Activated CD8-positive, alpha-beta T cell treated with anti-CD3 and anti-CD28 coated beads, Interleukin-2, amount 10 ng/mL, durations not matched to agents 7 days and 5 days (primary cell): Measurements from ENCODE around the gene MKLN1. TPM values are rescaled to one million over a fixed set of nuclear protein-coding genes. Genes with fewer than 3 reads are reported as not detected.

Source experiments
- ATAC-seq: fragments of 150-1000 bp; cut with Tn5 transposase; one replicate; pipeline ENCODE4 v1.10.0; 2021; ENCODE audit warnings: moderate library complexity
- CTCF ChIA-PET: fragments of 350-600 bp; sonication (Branson Sonifier 250); formaldehyde crosslinking; loops from one replicate; lab custom pipeline; 2021; ENCODE audit warnings: antibody characterized with exemption; lab: Charles Lee
- POLR2A ChIA-PET: fragments of 350-600 bp; sonication (Branson Sonifier 250); formaldehyde crosslinking; loops from one replicate; lab custom pipeline; 2021; ENCODE audit warnings: antibody characterized with exemption; lab: Charles Lee
- DNase-seq: peaks from one replicate; pipeline ENCODE4 v3.0.0-alpha.2; 2020
- H3K27ac Mint-ChIP-seq: one replicate; pipeline ENCODE4 v1.8.0; 2021; ENCODE audit warnings: mild to moderate bottlenecking, mixed read lengths
- H3K27me3 Mint-ChIP-seq: one replicate; pipeline ENCODE4 v1.8.0; 2021; ENCODE audit warnings: low read depth, mixed read lengths
- H3K36me3 Mint-ChIP-seq: one replicate; pipeline ENCODE4 v1.8.0; 2021; ENCODE audit warnings: low read depth, mixed read lengths
- H3K4me1 Mint-ChIP-seq: one replicate; pipeline ENCODE4 v1.8.0; 2021; ENCODE audit warnings: low read depth, mixed read lengths
- H3K4me3 Mint-ChIP-seq: one replicate; pipeline ENCODE4 v1.8.0; 2021; ENCODE audit warnings: mild to moderate bottlenecking, mixed read lengths
- H3K9me3 Mint-ChIP-seq: one replicate; pipeline ENCODE4 v1.8.0; 2022; ENCODE audit warnings: mixed read lengths; ENCODE audit not compliant: insufficient read depth
- total RNA-seq, 2 experiments: library from RNA; stranded (reverse); gene quantifications; one replicate each; pipeline ENCODE4 v1.2.3, GENCODE V29; 2021

MKLN1 gene
- total RNA-seq, 2 experiments from 2014 or later = 31.6 to 34.0 TPM

DNA sequence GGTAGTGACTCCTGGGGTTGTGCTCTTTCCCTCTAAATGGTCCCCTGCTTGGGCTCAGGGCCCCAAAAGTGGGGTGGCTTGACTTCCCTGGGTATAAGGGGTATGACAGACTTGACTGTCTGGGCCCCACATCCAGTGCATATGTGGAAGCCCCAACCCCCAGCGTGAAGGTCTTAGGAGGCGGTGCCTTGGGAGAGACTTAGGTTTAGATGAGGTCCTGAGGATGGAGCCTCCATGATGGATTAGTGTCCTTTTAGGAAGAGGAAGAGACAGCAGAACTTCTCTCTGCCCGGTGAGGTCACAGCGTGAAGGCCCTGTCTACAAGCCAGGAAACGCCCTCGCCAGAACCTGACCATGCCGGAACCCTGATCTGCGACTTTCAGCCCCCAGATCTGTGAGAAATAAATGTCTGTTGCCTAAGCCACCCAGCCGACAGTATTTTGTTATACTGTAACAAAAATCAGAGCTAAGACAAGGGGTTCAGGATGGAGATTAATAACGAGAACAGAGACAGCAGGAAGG lies 205.0 kb downstream of the MKLN1 start:
- Mint-ChIP-seq H3K9me3 (no peaks in the 10 kb centered on the region), H3K36me3 (no peaks in the 10 kb centered on the region), H3K27me3 (peaks cover 5% of the 10 kb centered on the region), H3K4me3 (no peak overlapping the region), H3K4me1 (no peaks in the 10 kb centered on the region), H3K27ac (no peak overlapping the region)
- ATAC-seq (no peak), DNase-seq (no peak)
- POLR2A ChIA-PET = no interaction called here
- CTCF ChIA-PET = no interaction called here

DNA sequence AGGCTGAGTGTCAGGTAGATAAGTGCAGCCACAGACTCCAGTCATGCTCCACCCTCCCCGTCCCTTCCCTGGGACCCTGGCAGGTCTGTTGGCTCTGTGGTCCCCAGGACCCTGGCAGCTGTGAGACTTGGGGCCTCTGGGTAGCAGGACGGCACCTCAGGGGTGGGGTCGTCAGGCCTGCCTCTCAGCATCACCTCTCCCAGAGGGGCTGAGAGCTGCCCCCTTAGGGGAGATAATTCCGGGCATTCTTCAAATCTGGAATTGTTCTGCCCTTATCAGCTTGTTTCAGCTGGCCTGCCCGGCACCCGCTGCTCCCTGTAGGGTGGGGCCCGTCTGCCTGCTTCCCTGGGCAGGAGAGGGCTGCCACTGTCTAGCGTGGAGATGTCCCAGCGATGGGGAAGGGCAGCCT lies 205.5 kb downstream of the MKLN1 start:
- no peak for ATAC-seq
- no peaks in the 10 kb centered on the region for H3K36me3 Mint-ChIP-seq
- DNase-seq = no peak
- no peak overlapping the region for H3K4me3 Mint-ChIP-seq
- POLR2A ChIA-PET = no interaction called here
- H3K9me3 Mint-ChIP-seq = no peaks in the 10 kb centered on the region
- peaks cover 5% of the 10 kb centered on the region for H3K27me3 Mint-ChIP-seq
- H3K4me1 Mint-ChIP-seq = no peaks in the 10 kb centered on the region
- CTCF ChIA-PET = interaction anchor here (2.0 kb wide), 1 partner anchor 14 kb away, joined by 8 read pairs; no protein-coding TSS in a partner anchor
- H3K27ac Mint-ChIP-seq = no peak overlapping the region

DNA sequence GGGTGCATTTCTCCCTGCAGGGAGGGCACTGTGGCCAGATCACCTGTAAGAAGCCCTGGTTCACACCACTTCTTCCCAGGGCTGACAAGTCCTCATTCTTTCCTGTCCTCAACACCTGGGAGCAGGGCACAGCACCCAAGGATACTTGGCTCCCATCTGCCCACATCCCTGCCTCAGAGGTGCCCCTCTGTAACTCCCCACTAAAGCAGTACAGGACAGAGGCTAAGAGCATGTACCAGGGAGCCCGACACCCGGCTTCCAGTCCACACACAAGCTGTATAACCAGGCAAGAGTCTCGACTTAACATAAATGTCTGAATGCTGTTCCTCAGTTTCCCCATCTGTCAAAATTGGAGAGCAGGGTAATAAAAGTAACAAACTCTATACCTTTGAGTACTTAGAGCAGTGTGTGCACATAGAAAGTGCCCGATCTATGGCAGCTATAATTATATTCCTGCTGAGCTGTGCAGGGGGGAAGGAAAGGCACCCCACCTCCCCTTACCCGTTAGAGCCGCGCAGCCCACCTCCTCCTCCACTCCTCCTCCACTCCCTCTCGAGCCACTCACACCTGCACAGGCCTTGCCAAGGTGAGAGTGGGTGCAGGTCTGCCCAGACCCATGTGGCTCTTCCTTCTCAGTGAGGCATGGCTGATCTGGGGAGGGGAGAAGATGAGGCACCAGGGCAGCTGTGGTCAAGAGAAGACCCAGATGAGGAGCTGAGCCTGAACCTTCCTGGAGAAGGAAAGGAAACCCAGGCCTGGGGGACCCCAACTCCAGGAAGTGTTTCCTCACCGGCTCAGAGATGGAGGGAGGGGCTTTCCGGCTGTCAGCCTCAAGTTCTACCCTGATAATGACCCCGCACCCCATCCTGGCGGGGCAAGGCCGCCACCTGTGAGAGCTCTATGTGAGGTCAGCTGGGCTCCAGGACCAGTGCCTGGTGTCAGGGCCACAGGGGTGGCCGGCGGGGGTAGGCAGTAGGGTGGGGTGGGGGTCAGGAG lies 206.2 kb downstream of the MKLN1 start:
- no peaks in the 10 kb centered on the region for H3K9me3 Mint-ChIP-seq
- no peak overlapping the region for H3K27ac Mint-ChIP-seq
- H3K4me3 Mint-ChIP-seq = no peak overlapping the region
- no peaks in the 10 kb centered on the region for H3K36me3 Mint-ChIP-seq
- ATAC-seq (no peak), DNase-seq (no peak)
- H3K4me1 Mint-ChIP-seq = no peaks in the 10 kb centered on the region
- CTCF ChIA-PET = interaction anchor here (2.0 kb wide), 1 partner anchor 13 kb away, joined by 8 read pairs; no protein-coding TSS in a partner anchor
- POLR2A ChIA-PET = no interaction called here
- peaks cover under 1% of the 10 kb centered on the region for H3K27me3 Mint-ChIP-seq

DNA sequence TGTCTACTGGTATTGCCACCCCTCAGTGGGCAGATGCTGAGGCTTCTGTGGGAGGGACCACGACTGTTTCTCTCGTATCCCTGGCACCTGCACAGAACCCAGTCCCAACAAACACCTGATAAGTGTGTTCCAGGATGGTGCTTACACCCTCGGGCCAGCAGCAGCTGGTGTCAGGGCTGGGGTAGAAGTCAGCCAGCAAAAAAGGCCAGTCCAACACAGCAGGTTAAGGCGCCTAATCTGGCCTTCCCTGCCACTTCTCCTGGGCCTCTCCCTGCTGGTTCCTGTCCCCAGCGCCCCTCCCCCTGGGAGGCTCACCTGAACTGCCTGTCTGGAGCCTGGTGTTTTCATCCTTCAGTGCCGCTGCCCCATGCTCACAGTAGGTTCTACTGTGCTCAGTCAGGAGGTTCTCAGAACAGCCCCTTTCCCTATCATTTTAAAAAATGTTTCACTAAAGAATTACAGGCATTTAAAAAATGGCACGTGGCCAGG lies 208.7 kb downstream of the MKLN1 start:
- H3K4me1 Mint-ChIP-seq = no peaks in the 10 kb centered on the region
- no peaks in the 10 kb centered on the region for H3K36me3 Mint-ChIP-seq
- ATAC-seq (no peak), DNase-seq (no peak)
- POLR2A ChIA-PET = no interaction called here
- no peak overlapping the region for H3K27ac Mint-ChIP-seq
- H3K27me3 Mint-ChIP-seq = no peaks in the 10 kb centered on the region
- no peaks in the 10 kb centered on the region for H3K9me3 Mint-ChIP-seq
- H3K4me3 Mint-ChIP-seq = no peak overlapping the region
- CTCF ChIA-PET = no interaction called here

DNA sequence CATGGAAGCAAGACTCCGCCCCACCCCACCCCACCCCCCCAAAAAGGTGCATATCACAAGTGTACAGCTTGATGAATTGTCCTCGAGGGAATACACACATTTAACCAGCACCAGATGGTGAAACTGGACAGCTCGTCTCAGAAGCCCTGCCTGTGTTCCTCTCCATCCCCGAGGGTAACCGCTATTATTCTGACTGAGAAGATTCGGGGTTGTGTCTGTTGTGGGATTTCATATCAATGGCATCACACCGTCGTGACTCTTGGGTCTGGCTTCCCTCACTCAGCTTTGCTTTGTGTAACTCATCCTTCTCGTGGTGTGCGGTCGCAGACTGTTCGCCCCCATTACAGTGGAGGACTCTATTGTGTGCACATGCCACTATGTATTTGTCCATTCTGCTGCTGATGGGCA lies 209.9 kb downstream of the MKLN1 start:
- no peaks in the 10 kb centered on the region for H3K9me3 Mint-ChIP-seq
- no peaks in the 10 kb centered on the region for H3K27me3 Mint-ChIP-seq
- ChIA-PET CTCF (no interaction called here), POLR2A (interaction anchor here (1.2 kb wide), 1 partner anchor 301 kb away, joined by 3 read pairs; no protein-coding TSS in a partner anchor)
- ATAC-seq (no peak), DNase-seq (no peak)
- H3K36me3 Mint-ChIP-seq = no peaks in the 10 kb centered on the region
- H3K27ac Mint-ChIP-seq = no peak overlapping the region
- no peak overlapping the region for H3K4me3 Mint-ChIP-seq
- H3K4me1 Mint-ChIP-seq = no peaks in the 10 kb centered on the region

DNA sequence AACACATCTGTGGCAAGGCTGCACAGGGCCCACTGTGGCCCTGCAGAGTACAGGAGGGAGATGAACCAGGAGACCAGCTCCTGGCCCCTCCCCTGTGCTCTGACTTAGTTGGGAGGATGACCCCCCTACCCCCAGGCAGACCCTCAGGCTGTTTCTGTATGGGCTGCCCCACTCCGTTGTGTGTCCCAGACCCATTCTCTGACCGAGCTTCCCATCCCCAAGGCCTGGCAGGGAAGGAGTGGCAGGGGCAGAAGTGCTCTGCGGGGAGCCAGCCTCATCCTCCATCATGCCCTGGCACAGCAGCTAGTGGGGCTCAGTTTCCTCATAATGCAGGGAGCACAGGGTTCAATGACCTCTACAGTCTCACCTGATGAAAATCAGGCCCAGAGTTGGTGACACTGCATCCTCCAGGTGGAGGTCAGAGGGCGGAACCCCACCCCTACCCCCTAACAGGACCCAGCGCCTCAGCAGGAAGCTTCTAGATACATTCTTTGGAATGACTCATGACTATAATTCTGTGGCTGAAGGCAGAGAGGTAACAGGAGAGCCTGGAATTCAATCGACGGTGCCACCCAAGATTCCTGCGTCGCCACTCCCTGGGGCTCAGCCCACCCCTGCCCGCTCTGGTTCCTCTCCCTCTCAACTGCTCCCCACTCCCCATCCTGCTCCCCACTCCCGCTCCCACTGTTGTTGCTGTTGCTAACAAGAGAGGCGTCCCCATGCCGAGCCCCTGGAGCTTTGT lies 210.6 kb downstream of the MKLN1 start:
- ATAC-seq = no peak
- POLR2A ChIA-PET = interaction anchor here (1.2 kb wide), 1 partner anchor 302 kb away, joined by 3 read pairs; no protein-coding TSS in a partner anchor
- no peak for DNase-seq
- no peaks in the 10 kb centered on the region for H3K27me3 Mint-ChIP-seq
- H3K4me1 Mint-ChIP-seq = no peaks in the 10 kb centered on the region
- no peak overlapping the region for H3K4me3 Mint-ChIP-seq
- no peaks in the 10 kb centered on the region for H3K9me3 Mint-ChIP-seq
- H3K27ac Mint-ChIP-seq = no peak overlapping the region
- CTCF ChIA-PET = interaction anchor here (1.0 kb wide), 1 partner anchor 16 kb away, joined by 3 read pairs; no protein-coding TSS in a partner anchor
- no peaks in the 10 kb centered on the region for H3K36me3 Mint-ChIP-seq

DNA sequence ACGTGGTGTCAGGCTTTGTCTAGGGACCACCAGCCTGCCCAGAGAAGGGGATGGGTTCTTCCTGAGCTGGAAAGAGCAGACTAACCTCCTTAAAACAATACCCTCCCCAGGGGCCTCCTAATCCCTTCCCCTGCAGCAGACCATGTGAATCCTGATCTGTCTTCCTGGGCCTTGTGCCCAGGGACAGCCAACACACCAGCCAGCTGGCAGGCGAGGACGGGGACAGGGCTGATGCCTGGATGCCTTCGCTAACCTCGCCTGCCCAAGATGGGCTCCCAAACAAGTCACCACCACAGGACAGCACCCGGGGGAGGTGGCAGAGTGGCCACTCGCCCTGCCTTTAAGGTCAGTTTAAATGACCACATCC lies 211.1 kb downstream of the MKLN1 start:
- Mint-ChIP-seq H3K27ac (no peak overlapping the region), H3K36me3 (no peaks in the 10 kb centered on the region), H3K4me1 (no peaks in the 10 kb centered on the region), H3K27me3 (no peaks in the 10 kb centered on the region), H3K9me3 (no peaks in the 10 kb centered on the region), H3K4me3 (no peak overlapping the region)
- POLR2A ChIA-PET = no interaction called here
- ATAC-seq = no peak
- CTCF ChIA-PET = interaction anchor here (1.0 kb wide), 1 partner anchor 15 kb away, joined by 3 read pairs; no protein-coding TSS in a partner anchor
- DNase-seq = no peak

DNA sequence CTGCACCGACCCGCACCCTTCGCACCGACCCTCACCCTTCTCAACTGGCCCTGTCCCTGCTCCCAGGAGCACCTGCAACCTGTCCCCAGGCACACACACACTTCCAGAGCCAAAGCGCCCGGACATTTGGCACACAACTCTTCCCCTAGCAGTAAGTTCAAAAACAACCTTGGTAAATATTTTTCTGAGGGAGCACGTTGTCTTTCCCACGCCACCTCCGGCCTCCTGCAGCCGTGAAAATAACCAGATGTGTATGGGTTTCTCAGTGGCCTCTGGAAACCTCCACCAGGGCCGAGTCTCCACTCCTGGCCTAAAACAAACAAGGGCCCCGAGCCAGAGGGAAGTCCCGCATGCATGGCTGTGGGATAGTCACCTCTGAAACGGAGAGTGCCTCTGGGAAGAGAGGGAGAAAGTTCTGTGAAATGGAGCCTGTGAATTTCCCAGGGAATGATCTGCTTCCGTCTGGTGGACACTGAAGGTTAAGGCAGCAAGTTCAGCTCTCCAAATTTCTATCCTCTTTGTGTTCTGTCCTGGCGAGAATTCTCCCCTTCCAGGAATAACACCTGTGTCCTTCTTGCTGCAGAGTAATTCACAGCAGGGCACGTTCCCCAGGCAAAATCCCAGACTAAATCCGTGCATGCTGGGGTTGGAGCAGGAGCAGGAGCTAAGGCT lies 213.0 kb downstream of the MKLN1 start:
- POLR2A ChIA-PET = no interaction called here
- CTCF ChIA-PET = no interaction called here
- peaks cover 8% of the 10 kb centered on the region for H3K4me1 Mint-ChIP-seq
- ATAC-seq (no peak), DNase-seq (no peak)
- H3K9me3 Mint-ChIP-seq = no peaks in the 10 kb centered on the region
- H3K36me3 Mint-ChIP-seq = no peaks in the 10 kb centered on the region
- no peaks in the 10 kb centered on the region for H3K27me3 Mint-ChIP-seq
- no peak overlapping the region for H3K4me3 Mint-ChIP-seq
- no peak overlapping the region for H3K27ac Mint-ChIP-seq

DNA sequence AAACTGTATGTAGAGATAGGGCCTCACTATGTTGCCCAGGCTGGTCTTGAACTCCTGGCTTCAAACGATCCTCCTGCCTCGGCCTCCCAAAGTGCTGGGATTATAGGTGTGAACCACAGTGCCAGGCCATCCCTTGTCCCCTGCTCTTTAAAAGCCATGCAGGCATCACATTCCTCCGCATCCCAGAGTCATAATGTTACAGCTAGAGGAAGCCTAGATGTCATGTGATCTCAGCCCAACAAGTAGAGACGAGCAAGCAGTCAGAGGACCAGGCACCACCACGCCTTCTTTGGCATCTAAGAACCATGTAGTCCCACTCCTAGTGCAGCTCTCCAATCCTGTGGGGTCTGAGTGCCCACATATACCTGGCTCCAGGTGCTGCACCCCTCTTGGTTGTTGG lies 215.6 kb downstream of the MKLN1 start:
- ChIA-PET CTCF (interaction anchor here (1.1 kb wide), 1 partner anchor 11 kb away, joined by 3 read pairs; no protein-coding TSS in a partner anchor), POLR2A (no interaction called here)
- no peak overlapping the region for H3K27ac Mint-ChIP-seq
- H3K4me3 Mint-ChIP-seq = no peak overlapping the region
- H3K9me3 Mint-ChIP-seq = no peaks in the 10 kb centered on the region
- peaks cover under 1% of the 10 kb centered on the region for H3K27me3 Mint-ChIP-seq
- ATAC-seq (no peak), DNase-seq (no peak)
- no peaks in the 10 kb centered on the region for H3K36me3 Mint-ChIP-seq
- H3K4me1 Mint-ChIP-seq = peaks cover 12% of the 10 kb centered on the region

DNA sequence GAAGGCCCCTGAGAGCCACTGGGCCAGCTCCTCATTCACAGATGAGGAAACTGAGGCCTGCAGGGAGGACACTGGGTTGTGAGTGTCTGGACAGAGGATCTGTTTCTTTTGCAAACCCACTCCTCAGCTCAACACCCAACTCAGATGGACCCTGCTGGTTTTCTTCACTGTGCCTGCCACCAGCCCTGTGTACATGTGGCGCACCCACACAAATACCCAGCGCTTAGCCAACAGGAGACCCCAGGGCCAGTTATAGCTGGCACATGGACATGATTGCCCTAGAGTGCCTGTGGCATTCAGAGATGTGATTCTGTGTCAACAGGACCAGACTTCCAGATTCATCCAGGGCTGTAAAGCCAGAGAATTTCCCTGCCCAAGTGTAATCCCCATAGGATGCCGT lies 216.3 kb downstream of the MKLN1 start:
- H3K4me3 Mint-ChIP-seq = no peak overlapping the region
- ChIA-PET POLR2A (no interaction called here), CTCF (no interaction called here)
- H3K9me3 Mint-ChIP-seq = no peaks in the 10 kb centered on the region
- DNase-seq = no peak
- no peak for ATAC-seq
- H3K27ac Mint-ChIP-seq = no peak overlapping the region
- no peaks in the 10 kb centered on the region for H3K36me3 Mint-ChIP-seq
- H3K27me3 Mint-ChIP-seq = peaks cover 3% of the 10 kb centered on the region
- peaks cover 12% of the 10 kb centered on the region for H3K4me1 Mint-ChIP-seq
